GM23338 (cell line): ENCODE data around the gene EAF2. TPM values are rescaled to one million over a fixed set of nuclear protein-coding genes. Genes with fewer than 3 reads are reported as not detected.
A peak's percentile ranks its signal among the peaks of the same experiment; 100 is the strongest.

ENCODE experiments used
- ATAC-seq: fragments of 200-7000 bp; cut with Tn5 transposase; 3 replicates; pipeline ENCODE4 v1.9.1; 2020
- DNase-seq: peaks from one replicate; pipeline ENCODE4 v3.0.0-alpha.2; 2015; ENCODE audit warnings: low spot score
- H2AFZ ChIP-seq: fragments of 200-600 bp; sonication (generic); 2 replicates; pipeline ENCODE4 v1.8.0; 2016; ENCODE audit warnings: antibody characterized with exemption, mild to moderate bottlenecking, moderate library complexity
- H3F3A ChIP-seq: fragments of 200-600 bp; sonication (generic); replicated peaks from 2 replicates; pipeline ENCODE4 v1.8.0; 2017; ENCODE audit warnings: antibody characterized with exemption, mixed run types, low read depth
- H3K27ac ChIP-seq: fragments of 200-600 bp; sonication (generic); 2 replicates; pipeline ENCODE4 v1.6.1; 2016; ENCODE audit warnings: low read depth
- H3K27me3 ChIP-seq: fragments of 200-600 bp; sonication (generic); 2 replicates; pipeline ENCODE4 v1.8.0; 2016; ENCODE audit warnings: mild to moderate bottlenecking, mixed run types, moderate library complexity; ENCODE audit not compliant: insufficient read depth
- H3K36me3 ChIP-seq: fragments of 200-600 bp; sonication (generic); 2 replicates; pipeline ENCODE4 v1.8.0; 2016; ENCODE audit warnings: mild to moderate bottlenecking; ENCODE audit not compliant: insufficient read depth
- H3K4me1 ChIP-seq: fragments of 200-600 bp; sonication (generic); 2 replicates; pipeline ENCODE4 v1.8.0; 2016; ENCODE audit warnings: mild to moderate bottlenecking, moderate library complexity; ENCODE audit not compliant: insufficient read depth
- H3K4me2 ChIP-seq: fragments of 200-600 bp; sonication (generic); 2 replicates; pipeline ENCODE4 v1.7.1; 2017; ENCODE audit warnings: mixed run types
- H3K4me3 ChIP-seq: fragments of 200-600 bp; sonication (generic); 2 replicates; pipeline ENCODE4 v1.6.1; 2016; ENCODE audit warnings: mixed run types
- H3K79me2 ChIP-seq: fragments of 200-600 bp; sonication (generic); replicated peaks from 2 replicates; pipeline ENCODE4 v1.8.0; 2017; ENCODE audit warnings: mild to moderate bottlenecking; ENCODE audit not compliant: insufficient read depth
- H3K9me2 ChIP-seq: fragments of 200-600 bp; sonication (generic); 2 replicates; pipeline ENCODE4 v1.8.0; 2017; ENCODE audit not compliant: insufficient read depth
- H4K20me1 ChIP-seq: fragments of 200-600 bp; sonication (generic); replicated peaks from 2 replicates; pipeline ENCODE4 v1.8.0; 2017; ENCODE audit warnings: mild to moderate bottlenecking; ENCODE audit not compliant: insufficient read depth
- H3K27ac Mint-ChIP-seq: 2 replicates; pipeline ENCODE4 v1.8.0; 2020; ENCODE audit warnings: inconsistent platforms, mild to moderate bottlenecking, moderate library complexity, mixed read lengths
- H3K27me3 Mint-ChIP-seq: 3 replicates; pipeline ENCODE4 v1.8.0; 2022; ENCODE audit warnings: low read depth, mild to moderate bottlenecking, moderate library complexity, mixed read lengths, inconsistent platforms; ENCODE audit not compliant: insufficient read depth, poor library complexity
- H3K36me3 Mint-ChIP-seq: 3 replicates; pipeline ENCODE4 v1.8.0; 2021; ENCODE audit warnings: low read depth, mild to moderate bottlenecking, inconsistent platforms, moderate library complexity, mixed read lengths
- H3K4me1 Mint-ChIP-seq: 3 replicates; pipeline ENCODE4 v1.8.0; 2020; ENCODE audit warnings: mild to moderate bottlenecking, inconsistent platforms, mixed read lengths
- H3K4me3 Mint-ChIP-seq: 3 replicates; pipeline ENCODE4 v1.8.0; 2021; ENCODE audit warnings: moderate library complexity, mild to moderate bottlenecking, inconsistent platforms, mixed read lengths
- H3K9me3 Mint-ChIP-seq: 3 replicates; pipeline ENCODE4 v1.8.0; 2020; ENCODE audit warnings: moderate library complexity, mild to moderate bottlenecking, inconsistent platforms, mixed read lengths
- ETS1 ChIP-seq: IDR thresholded peaks from 2 replicates; pipeline ENCODE4 v1.6.1; 2016; ENCODE audit warnings: antibody characterized with exemption
- EZH2 ChIP-seq: fragments of 200-600 bp; sonication (generic); IDR thresholded peaks from one replicate; pipeline ENCODE4 v1.8.0; 2017; ENCODE audit warnings: antibody characterized with exemption, mild to moderate bottlenecking, low read depth; ENCODE audit not compliant: unreplicated experiment
- EZH2phosphoT487 ChIP-seq: fragments of 200-600 bp; sonication (generic); IDR thresholded peaks from one replicate; pipeline ENCODE4 v1.8.1; 2018; ENCODE audit warnings: antibody characterized with exemption; ENCODE audit not compliant: unreplicated experiment
- NANOG ChIP-seq: IDR thresholded peaks from 2 replicates; pipeline ENCODE4 v1.6.1; 2016; ENCODE audit warnings: antibody characterized with exemption, borderline replicate concordance
- ZNF114 ChIP-seq: fragments of 250-450 bp; sonication (Bioruptor Pico); IDR thresholded peaks from 2 replicates; pipeline ENCODE4 v1.5.0; 2020; ENCODE audit warnings: mild to moderate bottlenecking, moderate library complexity
- polyA plus RNA-seq: library from polyadenylated mRNA; unstranded; fragments of >200 nt; fragmentation: Nextera tagmentation; extraction: Ambion mirVana; gene quantifications from 2 replicates; pipeline ENCODE4 v1.2.1, GENCODE V29; 2016
- total RNA-seq: library from RNA; depleted of rRNA; stranded (reverse); fragments of >200 nt; shearing (Covaris generic); gene quantifications from 2 replicates; pipeline ENCODE4 v1.2.3, GENCODE V29; 2014
- TF ChIP-seq, protein P1 (sequence below): IDR thresholded peaks from one replicate; pipeline ENCODE4 v1.6.1; 2018; ENCODE audit warnings: antibody characterized with exemption; ENCODE audit not compliant: unreplicated experiment
- TF ChIP-seq, protein P2 (sequence below): fragments of 250-450 bp; sonication (Bioruptor Pico); IDR thresholded peaks from 2 replicates; pipeline ENCODE4 v1.5.0; 2020; ENCODE audit warnings: mild to moderate bottlenecking, moderate library complexity
- TF ChIP-seq, protein P3 (sequence below), 2 experiments: fragments of 200-600 bp in 1 of 2; sonication (generic) in 1 of 2; conservative IDR thresholded peaks; 2 replicates each; pipeline versions ENCODE4 v1.5.1 to v1.6.1; 2016 to 2017; ENCODE audit warnings: antibody characterized with exemption in 2 of 2, low read depth in 2 of 2, mild to moderate bottlenecking in 2 of 2, moderate library complexity in 1 of 2

EAF2 gene
- total and polyA plus RNA-seq, 2 experiments from 2014 or later: 5.7 to 14.7 TPM

GRCh38 chr3:121834157-121834670, 795 bp upstream of the EAF2 start:
- H3K4me3 ChIP-seq: peak overlapping the region; percentile 90
- TF ChIP-seq, protein P1, sequence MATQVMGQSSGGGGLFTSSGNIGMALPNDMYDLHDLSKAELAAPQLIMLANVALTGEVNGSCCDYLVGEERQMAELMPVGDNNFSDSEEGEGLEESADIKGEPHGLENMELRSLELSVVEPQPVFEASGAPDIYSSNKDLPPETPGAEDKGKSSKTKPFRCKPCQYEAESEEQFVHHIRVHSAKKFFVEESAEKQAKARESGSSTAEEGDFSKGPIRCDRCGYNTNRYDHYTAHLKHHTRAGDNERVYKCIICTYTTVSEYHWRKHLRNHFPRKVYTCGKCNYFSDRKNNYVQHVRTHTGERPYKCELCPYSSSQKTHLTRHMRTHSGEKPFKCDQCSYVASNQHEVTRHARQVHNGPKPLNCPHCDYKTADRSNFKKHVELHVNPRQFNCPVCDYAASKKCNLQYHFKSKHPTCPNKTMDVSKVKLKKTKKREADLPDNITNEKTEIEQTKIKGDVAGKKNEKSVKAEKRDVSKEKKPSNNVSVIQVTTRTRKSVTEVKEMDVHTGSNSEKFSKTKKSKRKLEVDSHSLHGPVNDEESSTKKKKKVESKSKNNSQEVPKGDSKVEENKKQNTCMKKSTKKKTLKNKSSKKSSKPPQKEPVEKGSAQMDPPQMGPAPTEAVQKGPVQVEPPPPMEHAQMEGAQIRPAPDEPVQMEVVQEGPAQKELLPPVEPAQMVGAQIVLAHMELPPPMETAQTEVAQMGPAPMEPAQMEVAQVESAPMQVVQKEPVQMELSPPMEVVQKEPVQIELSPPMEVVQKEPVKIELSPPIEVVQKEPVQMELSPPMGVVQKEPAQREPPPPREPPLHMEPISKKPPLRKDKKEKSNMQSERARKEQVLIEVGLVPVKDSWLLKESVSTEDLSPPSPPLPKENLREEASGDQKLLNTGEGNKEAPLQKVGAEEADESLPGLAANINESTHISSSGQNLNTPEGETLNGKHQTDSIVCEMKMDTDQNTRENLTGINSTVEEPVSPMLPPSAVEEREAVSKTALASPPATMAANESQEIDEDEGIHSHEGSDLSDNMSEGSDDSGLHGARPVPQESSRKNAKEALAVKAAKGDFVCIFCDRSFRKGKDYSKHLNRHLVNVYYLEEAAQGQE: no peak
- H3K4me1 ChIP-seq: peaks cover 11% of the 10 kb centered on the region; the same call in 1 of the 2 replicates
- H3F3A ChIP-seq: no peaks in the 10 kb centered on the region
- peaks cover 24% of the 10 kb centered on the region; the same call in 1 of the 2 replicates for H3K79me2 ChIP-seq
- H3K4me2 ChIP-seq: peak overlapping the region; percentile 85
- peaks cover 12% of the 10 kb centered on the region; the same call in 2 of the 3 replicates for H3K4me1 Mint-ChIP-seq
- no peaks in the 10 kb centered on the region; the same call in 2 of the 3 replicates for H3K9me3 Mint-ChIP-seq
- 0 out of 2 replicates have a peak, but pooled peaks cover 4% of the 10 kb centered on the region for H3K36me3 ChIP-seq
- H3K27ac Mint-ChIP-seq: peak overlapping the region; percentile 80
- H3K27me3 Mint-ChIP-seq: no peaks in the 10 kb centered on the region
- peaks cover 26% of the 10 kb centered on the region for H3K36me3 Mint-ChIP-seq
- H3K9me2 ChIP-seq: no peaks in the 10 kb centered on the region
- peaks cover 11% of the 10 kb centered on the region for H3K27me3 ChIP-seq
- H2AFZ ChIP-seq: peak overlapping the region; percentile 99
- no peak overlapping the region for H3K27ac ChIP-seq
- peak; percentile 33 for DNase-seq
- H4K20me1 ChIP-seq: no peaks in the 10 kb centered on the region
- peak overlapping the region; percentile 94 for H3K4me3 Mint-ChIP-seq
- peak; percentile 12 for ATAC-seq

GRCh38 chr3:121835465-121835801, 424 bp downstream of the EAF2 start:
- peaks cover 24% of the 10 kb centered on the region; the same call in 1 of the 2 replicates for H3K79me2 ChIP-seq
- no peaks in the 10 kb centered on the region for H3K9me2 ChIP-seq
- Mint-ChIP-seq H3K4me3 (peak overlapping the region; percentile 94), H3K27ac (peak overlapping the region; percentile 48; the same call in 1 of the 2 replicates), H3K27me3 (no peaks in the 10 kb centered on the region), H3K9me3 (no peaks in the 10 kb centered on the region; the same call in 2 of the 3 replicates), H3K4me1 (peaks cover 12% of the 10 kb centered on the region; the same call in 2 of the 3 replicates), H3K36me3 (peaks cover 26% of the 10 kb centered on the region)
- ATAC-seq (no peak), DNase-seq (no peak)
- no peak overlapping the region for H3K27ac ChIP-seq
- H3K36me3 ChIP-seq: 0 out of 2 replicates have a peak, but pooled peaks cover 4% of the 10 kb centered on the region
- peaks cover 11% of the 10 kb centered on the region; the same call in 1 of the 2 replicates for H3K4me1 ChIP-seq
- H3K4me2 ChIP-seq: peak overlapping the region; percentile 85
- no peaks in the 10 kb centered on the region for H4K20me1 ChIP-seq
- peak overlapping the region; percentile 90 for H2AFZ ChIP-seq
- H3K4me3 ChIP-seq: peak overlapping the region; percentile 90
- no peaks in the 10 kb centered on the region for H3F3A ChIP-seq
- H3K27me3 ChIP-seq: peaks cover 11% of the 10 kb centered on the region
- TF ChIP-seq ZNF114 (no peak), EZH2 (no peak), EZH2phosphoT487 (no peak), NANOG (no peak), ETS1 (no peak)
- TF ChIP-seq, protein P2, sequence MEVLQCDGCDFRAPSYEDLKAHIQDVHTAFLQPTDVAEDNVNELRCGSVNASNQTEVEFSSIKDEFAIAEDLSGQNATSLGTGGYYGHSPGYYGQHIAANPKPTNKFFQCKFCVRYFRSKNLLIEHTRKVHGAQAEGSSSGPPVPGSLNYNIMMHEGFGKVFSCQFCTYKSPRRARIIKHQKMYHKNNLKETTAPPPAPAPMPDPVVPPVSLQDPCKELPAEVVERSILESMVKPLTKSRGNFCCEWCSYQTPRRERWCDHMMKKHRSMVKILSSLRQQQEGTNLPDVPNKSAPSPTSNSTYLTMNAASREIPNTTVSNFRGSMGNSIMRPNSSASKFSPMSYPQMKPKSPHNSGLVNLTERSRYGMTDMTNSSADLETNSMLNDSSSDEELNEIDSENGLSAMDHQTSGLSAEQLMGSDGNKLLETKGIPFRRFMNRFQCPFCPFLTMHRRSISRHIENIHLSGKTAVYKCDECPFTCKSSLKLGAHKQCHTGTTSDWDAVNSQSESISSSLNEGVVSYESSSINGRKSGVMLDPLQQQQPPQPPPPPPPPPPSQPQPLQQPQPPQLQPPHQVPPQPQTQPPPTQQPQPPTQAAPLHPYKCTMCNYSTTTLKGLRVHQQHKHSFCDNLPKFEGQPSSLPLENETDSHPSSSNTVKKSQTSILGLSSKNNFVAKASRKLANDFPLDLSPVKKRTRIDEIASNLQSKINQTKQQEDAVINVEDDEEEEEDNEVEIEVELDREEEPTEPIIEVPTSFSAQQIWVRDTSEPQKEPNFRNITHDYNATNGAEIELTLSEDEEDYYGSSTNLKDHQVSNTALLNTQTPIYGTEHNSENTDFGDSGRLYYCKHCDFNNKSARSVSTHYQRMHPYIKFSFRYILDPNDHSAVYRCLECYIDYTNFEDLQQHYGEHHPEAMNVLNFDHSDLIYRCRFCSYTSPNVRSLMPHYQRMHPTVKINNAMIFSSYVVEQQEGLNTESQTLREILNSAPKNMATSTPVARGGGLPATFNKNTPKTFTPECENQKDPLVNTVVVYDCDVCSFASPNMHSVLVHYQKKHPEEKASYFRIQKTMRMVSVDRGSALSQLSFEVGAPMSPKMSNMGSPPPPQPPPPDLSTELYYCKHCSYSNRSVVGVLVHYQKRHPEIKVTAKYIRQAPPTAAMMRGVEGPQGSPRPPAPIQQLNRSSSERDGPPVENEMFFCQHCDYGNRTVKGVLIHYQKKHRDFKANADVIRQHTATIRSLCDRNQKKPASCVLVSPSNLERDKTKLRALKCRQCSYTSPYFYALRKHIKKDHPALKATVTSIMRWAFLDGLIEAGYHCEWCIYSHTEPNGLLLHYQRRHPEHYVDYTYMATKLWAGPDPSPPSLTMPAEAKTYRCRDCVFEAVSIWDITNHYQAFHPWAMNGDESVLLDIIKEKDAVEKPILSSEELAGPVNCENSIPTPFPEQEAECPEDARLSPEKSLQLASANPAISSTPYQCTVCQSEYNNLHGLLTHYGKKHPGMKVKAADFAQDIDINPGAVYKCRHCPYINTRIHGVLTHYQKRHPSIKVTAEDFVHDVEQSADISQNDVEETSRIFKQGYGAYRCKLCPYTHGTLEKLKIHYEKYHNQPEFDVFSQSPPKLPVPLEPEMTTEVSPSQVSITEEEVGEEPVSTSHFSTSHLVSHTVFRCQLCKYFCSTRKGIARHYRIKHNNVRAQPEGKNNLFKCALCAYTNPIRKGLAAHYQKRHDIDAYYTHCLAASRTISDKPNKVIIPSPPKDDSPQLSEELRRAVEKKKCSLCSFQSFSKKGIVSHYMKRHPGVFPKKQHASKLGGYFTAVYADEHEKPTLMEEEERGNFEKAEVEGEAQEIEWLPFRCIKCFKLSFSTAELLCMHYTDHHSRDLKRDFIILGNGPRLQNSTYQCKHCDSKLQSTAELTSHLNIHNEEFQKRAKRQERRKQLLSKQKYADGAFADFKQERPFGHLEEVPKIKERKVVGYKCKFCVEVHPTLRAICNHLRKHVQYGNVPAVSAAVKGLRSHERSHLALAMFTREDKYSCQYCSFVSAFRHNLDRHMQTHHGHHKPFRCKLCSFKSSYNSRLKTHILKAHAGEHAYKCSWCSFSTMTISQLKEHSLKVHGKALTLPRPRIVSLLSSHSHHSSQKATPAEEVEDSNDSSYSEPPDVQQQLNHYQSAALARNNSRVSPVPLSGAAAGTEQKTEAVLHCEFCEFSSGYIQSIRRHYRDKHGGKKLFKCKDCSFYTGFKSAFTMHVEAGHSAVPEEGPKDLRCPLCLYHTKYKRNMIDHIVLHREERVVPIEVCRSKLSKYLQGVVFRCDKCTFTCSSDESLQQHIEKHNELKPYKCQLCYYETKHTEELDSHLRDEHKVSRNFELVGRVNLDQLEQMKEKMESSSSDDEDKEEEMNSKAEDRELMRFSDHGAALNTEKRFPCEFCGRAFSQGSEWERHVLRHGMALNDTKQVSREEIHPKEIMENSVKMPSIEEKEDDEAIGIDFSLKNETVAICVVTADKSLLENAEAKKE (CRISPR knock-in tag): no peak
- TF ChIP-seq, protein P3, sequence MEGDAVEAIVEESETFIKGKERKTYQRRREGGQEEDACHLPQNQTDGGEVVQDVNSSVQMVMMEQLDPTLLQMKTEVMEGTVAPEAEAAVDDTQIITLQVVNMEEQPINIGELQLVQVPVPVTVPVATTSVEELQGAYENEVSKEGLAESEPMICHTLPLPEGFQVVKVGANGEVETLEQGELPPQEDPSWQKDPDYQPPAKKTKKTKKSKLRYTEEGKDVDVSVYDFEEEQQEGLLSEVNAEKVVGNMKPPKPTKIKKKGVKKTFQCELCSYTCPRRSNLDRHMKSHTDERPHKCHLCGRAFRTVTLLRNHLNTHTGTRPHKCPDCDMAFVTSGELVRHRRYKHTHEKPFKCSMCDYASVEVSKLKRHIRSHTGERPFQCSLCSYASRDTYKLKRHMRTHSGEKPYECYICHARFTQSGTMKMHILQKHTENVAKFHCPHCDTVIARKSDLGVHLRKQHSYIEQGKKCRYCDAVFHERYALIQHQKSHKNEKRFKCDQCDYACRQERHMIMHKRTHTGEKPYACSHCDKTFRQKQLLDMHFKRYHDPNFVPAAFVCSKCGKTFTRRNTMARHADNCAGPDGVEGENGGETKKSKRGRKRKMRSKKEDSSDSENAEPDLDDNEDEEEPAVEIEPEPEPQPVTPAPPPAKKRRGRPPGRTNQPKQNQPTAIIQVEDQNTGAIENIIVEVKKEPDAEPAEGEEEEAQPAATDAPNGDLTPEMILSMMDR (conservative IDR thresholded peaks at IDR 0.05; ENCODE audit: low read depth in 2 of 2): no peak
